Right kidney (tissue), 9 donors: ENCODE measurements around the gene NPPB.
"Not testable (repeated sequence)": the region's sequence is repeated elsewhere in the genome, so short reads cannot be mapped to it uniquely, and the experiment has no call there.

Source experiments
- DNase-seq: peaks from one replicate; pipeline ENCODE4 v3.0.0-alpha.2; 2016
- long read RNA-seq, 8 donors: transcript quantifications; one replicate each; lab custom pipeline, GENCODE V29; 2026

Gene NPPB
- long read RNA-seq, donor 1: 0 reads
- long read RNA-seq, donor 2: 0 reads
- long read RNA-seq, donor 3: 0 reads
- long read RNA-seq, donor 4: 0 reads
- long read RNA-seq, donor 5: 0 reads
- long read RNA-seq, donor 6: 0 reads
- long read RNA-seq, donor 7: 0 reads
- long read RNA-seq, donor 8: 0 reads

DNA sequence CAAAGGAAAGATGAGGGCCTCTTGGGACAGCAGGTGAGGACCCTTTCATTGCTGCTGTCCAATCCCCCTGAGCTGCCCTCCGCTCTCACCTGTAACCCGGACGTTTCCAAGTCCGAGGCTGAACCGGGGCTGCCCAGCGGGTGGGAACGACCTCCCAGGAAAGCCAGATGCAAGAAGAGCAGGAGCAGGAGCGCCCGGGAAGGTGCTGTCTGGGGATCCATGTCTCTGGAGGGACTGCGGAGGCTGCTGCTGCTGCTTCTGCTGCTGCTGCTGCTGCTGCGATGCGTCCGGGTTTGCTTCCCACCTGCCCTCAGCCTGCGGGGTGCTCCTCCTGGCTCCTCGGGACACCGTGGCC, at the start of gene NPPB:
Gene NPPB, minus strand, starts transcription at position 333 of the 355 bp plus-strand sequence. Its CDS starts 112 bp downstream, at position 221.
- DNase-seq: no peak

DNA sequence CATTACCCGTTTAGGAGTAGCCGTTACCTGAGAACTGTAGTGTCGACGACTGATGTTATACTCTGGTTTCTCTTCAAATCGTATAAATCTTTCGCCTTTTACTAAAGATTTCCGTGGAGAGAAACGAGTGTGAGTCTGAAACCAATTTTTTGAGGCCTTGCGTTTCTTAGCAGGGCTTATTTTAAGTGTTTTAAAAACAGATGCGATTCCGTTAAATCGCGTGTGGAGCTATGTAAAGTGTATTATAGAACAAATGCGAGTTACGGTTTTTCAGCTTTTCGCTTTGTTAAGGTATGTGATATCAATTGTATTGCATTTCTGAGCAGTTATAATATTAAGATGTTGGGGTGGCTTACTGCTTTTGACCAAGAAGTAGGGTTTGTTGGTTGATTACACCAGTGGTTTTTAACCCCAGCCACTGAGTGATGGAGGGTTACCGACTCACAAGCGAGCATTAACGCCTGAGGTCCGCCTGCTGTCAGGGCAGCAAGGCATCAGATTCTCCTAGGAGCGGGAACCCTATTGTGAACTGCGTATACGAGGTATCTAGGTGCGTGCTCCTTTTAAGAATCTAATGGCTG, 49.4 kb upstream of the NPPB start:
- DNase-seq: no peak

DNA sequence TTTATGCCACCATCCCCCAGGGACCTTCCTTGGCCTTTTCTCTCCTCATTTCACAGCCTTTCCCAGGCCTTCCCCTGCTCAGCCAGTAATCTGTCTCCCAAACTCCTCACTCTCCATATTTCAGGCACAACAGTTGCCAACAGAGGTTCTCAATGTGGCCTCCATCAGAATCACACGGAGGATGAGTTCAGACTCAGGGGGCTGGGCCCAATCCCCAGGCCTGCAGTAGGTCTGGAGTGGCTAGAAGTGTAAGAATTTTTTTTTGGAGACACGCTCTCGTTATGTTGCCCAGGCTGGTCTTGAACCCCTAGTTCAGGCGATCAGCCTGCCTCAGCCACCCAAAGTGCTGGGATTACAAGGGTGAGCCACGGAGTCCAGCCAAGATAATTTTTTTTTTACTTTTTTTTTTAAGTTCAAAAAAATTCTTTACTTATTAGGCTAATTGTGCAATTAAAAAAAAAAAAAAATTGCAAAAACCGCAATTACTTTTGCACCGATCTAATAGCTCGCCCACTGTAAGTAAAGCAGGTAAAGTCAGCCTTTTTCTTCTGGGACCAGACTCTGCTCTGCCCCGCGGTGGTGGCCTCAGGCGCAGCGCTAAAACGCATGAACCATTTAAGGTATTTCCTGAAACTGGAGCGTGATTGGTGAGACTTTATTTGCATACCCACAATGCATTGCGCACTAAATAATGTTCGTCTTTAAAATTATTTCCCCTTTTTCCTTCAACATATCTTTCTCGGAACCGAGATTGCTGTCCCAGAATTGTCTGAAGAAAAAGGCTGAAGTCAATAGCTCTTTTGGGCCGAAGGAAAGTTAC, 48.7 kb upstream of the NPPB start:
- peak; percentile 93 for DNase-seq

GRCh38 chr1:11906870-11907269, 48.1 kb upstream of the NPPB start:
- no peak for DNase-seq

- no peak for DNase-seq
These were observed 46.2 kb upstream of the NPPB start for GRCh38 chr1:11904978-11905377.

DNA sequence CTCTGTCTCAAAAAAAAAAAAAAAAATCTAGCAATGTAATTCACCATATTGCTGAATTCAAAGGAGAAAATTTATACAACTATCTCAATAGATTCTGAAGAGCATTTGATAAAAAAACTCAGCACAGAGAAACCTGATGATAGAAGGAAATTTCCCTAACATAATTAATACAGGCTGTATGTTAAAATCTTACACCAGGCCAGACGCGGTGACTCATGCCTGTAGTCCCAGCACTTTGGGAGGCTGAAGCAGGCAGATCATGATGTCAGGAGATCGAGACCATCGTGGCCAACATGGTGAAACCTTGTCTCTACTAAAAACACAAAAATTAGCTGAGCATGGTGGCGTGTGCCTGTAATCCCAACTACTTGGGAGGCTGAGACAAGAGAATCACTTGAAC, 45.4 kb upstream of the NPPB start:
- not testable (repeated sequence) for DNase-seq

DNA sequence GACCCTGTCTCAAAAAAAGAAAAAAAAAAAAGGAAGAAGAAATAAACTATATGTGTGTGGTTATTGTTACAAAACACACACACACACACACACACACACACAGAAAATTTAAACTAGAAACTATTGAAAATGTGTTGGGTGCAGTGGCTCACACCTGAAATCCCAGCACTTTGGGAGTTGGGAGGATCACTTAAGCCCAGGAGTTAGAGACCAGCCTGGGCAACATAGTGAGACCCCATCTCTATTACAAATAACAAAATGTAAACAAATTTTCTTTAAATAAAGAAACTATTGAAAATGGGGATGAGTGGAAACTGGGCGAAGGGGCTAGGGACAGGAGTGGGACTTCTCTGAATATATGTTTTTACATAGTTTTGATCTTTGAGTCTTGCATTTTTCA, 44.5 kb upstream of the NPPB start:
- no peak for DNase-seq

DNA sequence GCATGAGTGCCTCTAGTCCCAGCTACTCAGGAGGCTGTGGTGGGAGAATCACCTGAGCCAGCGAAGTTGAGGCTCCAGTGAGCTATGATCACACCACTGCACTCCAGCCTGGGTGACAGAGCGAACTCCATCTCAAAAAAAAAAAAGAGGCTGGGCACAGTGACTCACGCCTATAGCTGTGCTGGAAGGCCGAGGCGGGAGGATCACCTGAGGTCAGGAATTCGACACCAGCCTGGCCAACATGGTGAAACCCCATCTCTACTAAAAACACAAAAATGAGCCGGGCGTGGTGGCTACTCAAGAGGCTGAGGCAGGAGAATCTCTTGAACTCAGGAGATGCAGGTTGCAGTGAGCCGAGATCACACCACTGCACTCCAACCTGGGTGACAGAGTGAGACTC, 42.7 kb upstream of the NPPB start:
- not testable (repeated sequence) for DNase-seq

GRCh38 chr1:11898831-11899467, 40.2 kb upstream of the NPPB start:
- peak; percentile 45 for DNase-seq

- DNase-seq: no peak
These were observed 39.5 kb upstream of the NPPB start for GRCh38 chr1:11898086-11898785.

DNA sequence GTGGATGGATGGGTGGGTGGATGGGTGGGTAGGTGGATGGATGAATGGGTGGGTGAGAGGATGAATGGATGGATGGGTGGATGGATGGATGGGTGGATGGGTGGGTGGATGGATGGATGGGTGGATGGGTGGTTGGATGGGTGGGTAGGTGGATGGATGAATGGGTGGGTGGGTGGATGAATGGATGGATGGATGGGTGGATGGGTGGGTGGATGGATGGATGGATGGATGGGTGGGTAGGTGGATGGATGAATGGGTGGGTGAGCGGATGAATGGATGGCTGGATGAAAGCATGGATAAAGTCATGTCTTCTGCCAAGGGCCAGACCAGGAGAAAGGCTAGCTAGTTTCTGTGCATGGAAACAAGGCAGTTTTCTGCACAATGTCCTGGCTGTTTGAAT, 35.8 kb upstream of the NPPB start:
- DNase-seq: not testable (repeated sequence)

- no peak for DNase-seq
These were observed 35.1 kb upstream of the NPPB start for GRCh38 chr1:11893907-11894251.

GRCh38 chr1:11891433-11892186, 32.9 kb upstream of the NPPB start:
- DNase-seq: no peak

DNA sequence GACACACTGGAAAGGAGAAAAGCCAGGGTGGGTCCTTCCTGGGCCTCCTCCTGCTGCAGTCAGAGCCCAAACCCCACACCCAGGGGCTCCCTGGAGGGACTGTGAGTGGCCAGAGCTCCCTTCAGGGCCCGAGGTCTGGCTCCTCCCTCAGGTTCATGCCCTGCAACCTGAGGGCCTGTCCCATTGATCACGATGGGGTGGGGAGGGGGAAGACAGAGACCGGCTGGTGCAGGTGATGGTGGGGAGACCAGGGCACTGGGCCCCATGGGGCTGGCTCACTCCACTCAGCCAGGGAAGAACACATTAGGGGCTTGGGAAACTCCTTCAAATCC, 30.1 kb upstream of the NPPB start:
- DNase-seq: no peak

DNA sequence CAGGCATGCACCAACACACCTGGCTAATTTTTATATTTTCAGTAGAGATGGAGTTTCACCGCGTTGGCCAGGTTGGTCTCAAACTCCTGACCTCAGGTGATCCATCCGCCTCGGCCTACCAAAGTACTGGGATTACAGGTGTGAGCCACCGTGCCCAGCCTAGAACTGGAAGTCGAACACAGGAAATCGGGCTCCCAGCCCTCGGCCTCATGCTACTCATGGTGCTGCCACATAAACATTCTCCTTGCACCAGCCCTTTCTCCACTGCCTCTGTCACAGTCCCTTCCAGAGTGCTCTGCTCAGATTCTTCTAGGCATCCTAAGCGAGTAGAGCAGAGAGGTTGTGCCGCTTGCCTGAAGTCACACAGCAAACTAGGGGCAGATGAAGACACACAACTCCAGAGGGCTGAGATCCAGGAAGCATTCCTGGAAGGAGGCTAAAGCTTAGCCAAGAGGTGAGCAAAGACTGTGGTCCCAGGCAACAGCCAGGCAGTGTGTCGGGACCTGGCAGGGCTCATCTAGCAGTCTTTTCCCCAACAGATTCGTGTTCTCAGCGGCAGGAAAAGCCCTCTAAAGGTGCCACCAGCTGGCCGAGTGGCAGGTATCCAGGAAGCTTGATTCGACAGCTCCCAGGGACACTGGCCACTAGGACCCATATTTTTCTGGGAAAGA, 29.6 kb upstream of the NPPB start:
- DNase-seq: no peak

GRCh38 chr1:11887666-11888007, 28.9 kb upstream of the NPPB start:
- DNase-seq: no peak

- no peak for DNase-seq
These were observed 28.4 kb upstream of the NPPB start for GRCh38 chr1:11886986-11887665.

DNA sequence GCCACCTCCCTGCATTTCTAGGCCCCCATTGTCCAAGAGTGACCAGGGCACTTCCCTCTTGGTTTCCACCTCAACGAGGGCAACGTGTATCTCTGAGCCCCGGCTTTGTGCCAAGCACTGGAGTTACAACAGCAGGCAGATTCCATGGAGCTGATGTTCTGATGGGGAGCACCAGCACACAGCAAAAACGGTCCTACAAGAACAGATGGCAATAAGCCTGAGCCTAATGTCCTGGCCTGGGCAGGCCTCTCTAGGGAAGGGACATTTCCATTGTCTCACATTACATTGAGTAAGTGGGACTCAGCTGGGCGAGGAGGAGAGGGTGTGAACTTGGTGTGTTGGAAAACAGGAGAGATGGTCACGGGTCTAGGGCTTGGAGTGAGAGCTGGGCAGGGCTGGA, 27.2 kb upstream of the NPPB start:
- no peak for DNase-seq

- DNase-seq: peak; percentile 23
These were observed 24.2 kb upstream of the NPPB start for GRCh38 chr1:11882814-11883538.

GRCh38 chr1:11881749-11882441, 23.1 kb upstream of the NPPB start:
- no peak for DNase-seq
